ENCODE data around the gene TNFRSF1B.

TNFRSF1B gene

GRCh38 chr1:12174924-12175810 is 8.4 kb downstream of the TNFRSF1B start:
- DNase-seq (ENCODE audit: low read depth in 2 of 3, low spot score in 1 of 3), result no peak

- no peak for DNase-seq (ENCODE audit: low read depth in 2 of 3, low spot score in 1 of 3)
These were observed 9.7 kb downstream of the TNFRSF1B start for GRCh38 chr1:12176298-12177118.

- DNase-seq (ENCODE audit: low read depth in 2 of 3, low spot score in 1 of 3), result no peak
These were observed 10.6 kb downstream of the TNFRSF1B start for GRCh38 chr1:12177156-12177998.

GRCh38 chr1:12177999-12178441 is 11.2 kb downstream of the TNFRSF1B start:
- peak; percentile 84 to 92 (median 85) for DNase-seq (ENCODE audit: low read depth in 2 of 3, low spot score in 1 of 3)

GRCh38 chr1:12178511-12178910 is 11.7 kb downstream of the TNFRSF1B start:
- DNase-seq (ENCODE audit: low read depth in 2 of 3, low spot score in 1 of 3), result no peak

- peak; percentile 68 to 80 (median 78) for DNase-seq (ENCODE audit: low read depth in 2 of 3, low spot score in 1 of 3)
These were observed 12.3 kb downstream of the TNFRSF1B start for GRCh38 chr1:12179111-12179519.

- DNase-seq (ENCODE audit: low read depth in 2 of 3, low spot score in 1 of 3), result no peak
These were observed 12.9 kb downstream of the TNFRSF1B start for GRCh38 chr1:12179676-12180075.

GRCh38 chr1:12180315-12180714 is 13.5 kb downstream of the TNFRSF1B start:
- no peak for DNase-seq (ENCODE audit: low read depth in 2 of 3, low spot score in 1 of 3)

- DNase-seq (ENCODE audit: low read depth in 2 of 3, low spot score in 1 of 3), result no peak
These were observed 14.1 kb downstream of the TNFRSF1B start for GRCh38 chr1:12180903-12181302.

- no peak for DNase-seq (ENCODE audit: low read depth in 2 of 3, low spot score in 1 of 3)
These were observed 14.8 kb downstream of the TNFRSF1B start for GRCh38 chr1:12181568-12181967.

GRCh38 chr1:12182410-12182984 is 15.7 kb downstream of the TNFRSF1B start:
- DNase-seq (ENCODE audit: low read depth in 2 of 3, low spot score in 1 of 3), result no peak

GRCh38 chr1:12183095-12183794 is 16.5 kb downstream of the TNFRSF1B start:
- DNase-seq (ENCODE audit: low read depth in 2 of 3, low spot score in 1 of 3), result no peak

- DNase-seq (ENCODE audit: low read depth in 2 of 3, low spot score in 1 of 3), result no peak
These were observed 17.4 kb downstream of the TNFRSF1B start for GRCh38 chr1:12184008-12184681.

GRCh38 chr1:12185036-12185917 is 18.5 kb downstream of the TNFRSF1B start:
- DNase-seq (ENCODE audit: low read depth in 2 of 3, low spot score in 1 of 3), result no peak

- no peak for DNase-seq (ENCODE audit: low read depth in 2 of 3, low spot score in 1 of 3)
These were observed 19.3 kb downstream of the TNFRSF1B start for GRCh38 chr1:12185918-12186678.

GRCh38 chr1:12186679-12186985 is 19.8 kb downstream of the TNFRSF1B start:
- DNase-seq (ENCODE audit: low read depth in 2 of 3, low spot score in 1 of 3), result no peak

- no peak for DNase-seq (ENCODE audit: low read depth in 2 of 3, low spot score in 1 of 3)
These were observed 21.3 kb downstream of the TNFRSF1B start for GRCh38 chr1:12188115-12188514.

Measured in stimulated activated CD4-positive, alpha-beta T cell treated with anti-CD3 and anti-CD28 coated beads, Interleukin-12 subunit alpha, Interleukin-12 subunit beta, amount 100 ng/mL, for 48 hours (primary cell).